Left ventricle myocardium inferior (tissue), 1 donor: ENCODE measurements around the gene HBA2. TPM values are rescaled to one million over a fixed set of nuclear protein-coding genes. Genes with fewer than 3 reads are reported as not detected.
A peak's percentile ranks its signal among the peaks of the same experiment; 100 is the strongest.

Source experiments
- DNase-seq: peaks from one replicate; pipeline ENCODE4 v3.0.0-alpha.2; 2020
- H3K27ac ChIP-seq: fragments of 200-600 bp; replicated peaks from 2 replicates; pipeline ENCODE4 v1.8.0; 2021
- H3K27me3 ChIP-seq: fragments of 200-600 bp; 2 replicates; pipeline ENCODE4 v1.8.0; 2021; ENCODE audit warnings: low read depth
- H3K36me3 ChIP-seq: fragments of 200-600 bp; 2 replicates; pipeline ENCODE4 v1.8.0; 2021
- H3K4me1 ChIP-seq: fragments of 200-600 bp; 2 replicates; pipeline ENCODE4 v1.8.0; 2021
- H3K4me3 ChIP-seq: fragments of 200-600 bp; 2 replicates; pipeline ENCODE4 v1.8.0; 2021; ENCODE audit warnings: mild to moderate bottlenecking, moderate library complexity
- H3K9me3 ChIP-seq: fragments of 200-600 bp; replicated peaks from 2 replicates; pipeline ENCODE4 v1.8.0; 2021
- intact Hi-C: fragments of 100-400 bp; cut with micrococcal nuclease; formaldehyde crosslinking; loops from one replicate; pipeline ENCODE4 v1.11.0; 2022
- total RNA-seq: library from RNA; stranded (reverse); fragmentation: NEBNext Ultra II Directional; extraction: Animal tissue kit (Norgen Biotek cat#: 25700); gene quantifications from one replicate; pipeline ENCODE4 v1.2.1, GENCODE V29; 2021
- TF ChIP-seq, protein P1 (sequence below): fragments of 200-600 bp; IDR thresholded peaks from 2 replicates; pipeline ENCODE4 v1.8.0; 2021; ENCODE audit warnings: antibody characterized with exemption, mild to moderate bottlenecking, borderline replicate concordance
- donor health status: DM: no; HTN: yes; CAD: no; lungs with severe emphysema.

The HBA2 gene
- total RNA-seq, 1 donor from 2014 or later, result 59.1 TPM

DNA sequence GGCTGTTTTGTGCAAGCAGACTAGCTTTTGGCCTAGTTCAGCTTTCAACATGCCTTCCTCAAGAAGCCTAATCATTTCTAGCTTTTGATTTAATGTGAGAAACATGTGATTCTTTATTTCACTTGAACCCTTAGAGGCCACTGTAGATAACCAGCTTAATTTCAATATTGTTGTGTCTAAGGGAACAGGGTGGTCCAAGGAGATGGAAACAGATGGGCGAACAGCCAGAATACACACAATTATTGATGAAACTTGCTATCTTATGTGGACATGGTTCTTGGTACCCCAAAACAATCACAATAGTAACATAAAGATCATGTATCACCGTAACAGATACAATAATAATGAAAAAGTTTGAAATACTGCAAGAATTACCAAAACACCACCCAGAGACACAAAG is 39.0 kb upstream of the HBA2 start:
- DNase-seq, result no peak
- TF ChIP-seq, protein P1, sequence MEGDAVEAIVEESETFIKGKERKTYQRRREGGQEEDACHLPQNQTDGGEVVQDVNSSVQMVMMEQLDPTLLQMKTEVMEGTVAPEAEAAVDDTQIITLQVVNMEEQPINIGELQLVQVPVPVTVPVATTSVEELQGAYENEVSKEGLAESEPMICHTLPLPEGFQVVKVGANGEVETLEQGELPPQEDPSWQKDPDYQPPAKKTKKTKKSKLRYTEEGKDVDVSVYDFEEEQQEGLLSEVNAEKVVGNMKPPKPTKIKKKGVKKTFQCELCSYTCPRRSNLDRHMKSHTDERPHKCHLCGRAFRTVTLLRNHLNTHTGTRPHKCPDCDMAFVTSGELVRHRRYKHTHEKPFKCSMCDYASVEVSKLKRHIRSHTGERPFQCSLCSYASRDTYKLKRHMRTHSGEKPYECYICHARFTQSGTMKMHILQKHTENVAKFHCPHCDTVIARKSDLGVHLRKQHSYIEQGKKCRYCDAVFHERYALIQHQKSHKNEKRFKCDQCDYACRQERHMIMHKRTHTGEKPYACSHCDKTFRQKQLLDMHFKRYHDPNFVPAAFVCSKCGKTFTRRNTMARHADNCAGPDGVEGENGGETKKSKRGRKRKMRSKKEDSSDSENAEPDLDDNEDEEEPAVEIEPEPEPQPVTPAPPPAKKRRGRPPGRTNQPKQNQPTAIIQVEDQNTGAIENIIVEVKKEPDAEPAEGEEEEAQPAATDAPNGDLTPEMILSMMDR, result no peak
- intact Hi-C loops, result no loop called here

DNA sequence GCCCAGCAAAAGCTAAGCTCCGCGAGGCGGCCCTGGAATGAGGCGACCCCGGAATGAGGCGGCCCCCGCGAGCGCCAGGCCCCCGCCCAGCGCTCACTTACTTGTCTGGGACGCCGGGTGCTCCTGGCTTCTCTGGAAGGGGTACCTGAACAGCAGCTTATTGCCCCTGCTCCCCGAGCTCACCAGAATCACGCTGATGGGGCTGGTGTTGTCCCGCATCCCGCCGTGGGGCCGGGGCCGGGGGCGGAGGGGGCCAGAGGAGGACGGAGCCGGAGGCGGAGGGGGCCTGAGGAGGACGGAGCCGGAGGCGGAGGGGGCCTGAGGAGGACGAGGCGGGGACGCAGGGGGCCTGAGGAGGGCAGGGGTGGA is 34.6 kb upstream of the HBA2 start:
- intact Hi-C loops, result no loop called here
- no peak for DNase-seq
- H3K4me1 ChIP-seq, result peaks cover 20% of the 10 kb centered on the region

More for the DNA sequence above, 39.0 kb upstream of the HBA2 start:
- Histone ChIP-seq H3K36me3 (no peaks in the 10 kb centered on the region), H3K9me3 (no peaks in the 10 kb centered on the region), H3K4me3 (no peak overlapping the region), H3K27me3 (no peaks in the 10 kb centered on the region), H3K27ac (no peak overlapping the region), H3K4me1 (peaks cover 14% of the 10 kb centered on the region)

DNA sequence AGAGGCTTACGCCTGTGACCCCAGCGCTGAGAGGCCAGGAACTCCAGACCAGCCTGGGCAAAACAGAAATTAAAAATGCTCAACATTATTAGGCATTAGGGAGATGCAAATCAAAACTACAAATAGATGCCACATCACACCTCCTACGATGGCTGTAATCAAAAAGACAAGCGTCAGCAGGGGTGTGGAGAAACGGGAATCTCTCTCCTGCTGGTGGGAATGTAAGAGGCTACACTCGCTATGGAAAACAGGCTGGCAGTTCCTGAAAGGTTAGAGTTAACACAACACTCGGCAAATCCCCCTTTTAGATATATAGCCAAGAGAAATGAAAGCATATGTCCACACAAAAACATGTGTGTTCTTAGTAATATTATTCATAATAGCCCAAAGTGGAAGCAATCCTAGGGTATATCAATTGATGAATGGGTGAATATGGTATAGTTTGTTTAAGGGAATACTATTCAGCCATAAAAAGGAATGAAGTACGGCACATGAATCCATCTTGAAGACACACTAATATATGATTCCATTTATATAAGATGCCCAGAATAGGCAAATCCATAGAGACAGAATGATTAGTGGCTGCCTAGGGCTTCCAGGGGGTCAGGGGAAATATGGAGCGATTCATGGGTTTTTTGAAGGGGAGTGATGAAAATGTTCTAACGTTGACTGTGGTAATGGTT is 32.4 kb upstream of the HBA2 start:
- TF ChIP-seq, protein P1, result no peak
- Histone ChIP-seq H3K4me1 (peaks cover 20% of the 10 kb centered on the region), H3K27ac (no peak overlapping the region), H3K9me3 (no peaks in the 10 kb centered on the region), H3K36me3 (no peaks in the 10 kb centered on the region), H3K27me3 (peaks cover 23% of the 10 kb centered on the region), H3K4me3 (no peak overlapping the region)
- intact Hi-C loops, result no loop called here
- no peak for DNase-seq

More for the DNA sequence above, 34.6 kb upstream of the HBA2 start:
- TF ChIP-seq, protein P1, result no peak
- Histone ChIP-seq H3K27ac (peak overlapping the region; percentile 64), H3K9me3 (no peaks in the 10 kb centered on the region), H3K27me3 (peaks cover 1% of the 10 kb centered on the region), H3K36me3 (no peaks in the 10 kb centered on the region), H3K4me3 (peak overlapping the region; percentile 86)

DNA sequence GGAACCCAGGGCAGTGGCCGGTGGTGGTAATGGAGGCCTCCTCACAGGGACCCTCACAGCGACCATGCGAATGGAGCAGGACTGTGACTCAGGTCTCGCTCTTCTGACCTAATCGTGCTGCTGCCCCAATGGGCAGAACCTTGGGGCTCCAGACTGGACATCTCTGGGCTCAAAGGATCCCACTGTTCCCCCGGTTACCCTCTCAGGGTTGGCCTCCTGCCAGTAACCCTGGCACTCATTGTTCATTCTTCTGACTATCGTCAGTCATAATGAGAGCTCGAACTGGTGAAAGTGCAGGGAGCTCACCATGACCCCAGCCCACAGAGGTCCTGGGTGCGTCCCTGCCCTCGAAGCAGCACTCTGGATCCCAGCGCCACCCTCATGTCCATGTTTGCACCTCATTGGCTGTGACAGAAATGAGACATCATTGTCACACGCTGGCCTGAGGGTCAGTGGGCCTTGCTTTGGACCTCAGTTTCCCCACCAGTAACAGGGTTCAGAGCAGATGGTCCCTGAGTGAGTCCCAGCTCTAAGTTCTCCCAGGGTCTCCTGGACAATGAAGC is 30.2 kb upstream of the HBA2 start:
- Histone ChIP-seq H3K4me1 (peaks cover 13% of the 10 kb centered on the region), H3K9me3 (no peaks in the 10 kb centered on the region), H3K36me3 (no peaks in the 10 kb centered on the region), H3K27ac (no peak overlapping the region), H3K27me3 (peaks cover 39% of the 10 kb centered on the region), H3K4me3 (no peak overlapping the region)
- TF ChIP-seq, protein P1, result no peak
- DNase-seq, result no peak
- intact Hi-C loops, result no loop called here

DNA sequence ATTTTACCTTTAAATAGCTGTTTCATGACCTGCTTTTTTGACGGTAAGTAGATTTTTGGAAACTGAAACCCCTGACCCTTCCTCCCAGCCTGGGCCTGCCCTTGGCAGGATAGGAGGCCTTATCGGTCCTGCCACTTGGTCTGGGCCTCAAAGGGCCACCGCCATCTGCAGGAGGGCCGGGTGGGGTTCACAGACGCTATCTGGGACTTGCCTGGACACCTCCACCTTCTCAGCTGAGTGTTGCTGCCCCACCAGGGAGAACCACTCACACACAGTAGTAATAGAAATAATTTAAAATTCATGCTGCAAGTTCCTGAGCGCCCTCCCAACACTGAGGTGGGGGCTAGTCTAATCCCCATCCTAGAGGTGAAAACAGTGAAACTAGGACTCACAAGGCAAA is 29.6 kb upstream of the HBA2 start:
- TF ChIP-seq, protein P1, result no peak
- H3K4me3 ChIP-seq, result no peak overlapping the region
- no peak for DNase-seq
- H3K4me1 ChIP-seq, result peaks cover 8% of the 10 kb centered on the region
- H3K9me3 ChIP-seq, result no peaks in the 10 kb centered on the region
- peaks cover 42% of the 10 kb centered on the region for H3K27me3 ChIP-seq
- H3K27ac ChIP-seq, result no peak overlapping the region
- no peaks in the 10 kb centered on the region for H3K36me3 ChIP-seq
- intact Hi-C loops, result no loop called here
